ENCODE results near the gene LYSMD2. TPM values are rescaled to one million over a fixed set of nuclear protein-coding genes. Genes with fewer than 3 reads are reported as not detected.
A peak's percentile ranks its signal among the peaks of the same experiment; 100 is the strongest.

LYSMD2 gene
- polyA plus RNA-seq, 2 of the 4 experiments (the other 2 are of a cell fraction), result 18.3 to 29.2 TPM

DNA sequence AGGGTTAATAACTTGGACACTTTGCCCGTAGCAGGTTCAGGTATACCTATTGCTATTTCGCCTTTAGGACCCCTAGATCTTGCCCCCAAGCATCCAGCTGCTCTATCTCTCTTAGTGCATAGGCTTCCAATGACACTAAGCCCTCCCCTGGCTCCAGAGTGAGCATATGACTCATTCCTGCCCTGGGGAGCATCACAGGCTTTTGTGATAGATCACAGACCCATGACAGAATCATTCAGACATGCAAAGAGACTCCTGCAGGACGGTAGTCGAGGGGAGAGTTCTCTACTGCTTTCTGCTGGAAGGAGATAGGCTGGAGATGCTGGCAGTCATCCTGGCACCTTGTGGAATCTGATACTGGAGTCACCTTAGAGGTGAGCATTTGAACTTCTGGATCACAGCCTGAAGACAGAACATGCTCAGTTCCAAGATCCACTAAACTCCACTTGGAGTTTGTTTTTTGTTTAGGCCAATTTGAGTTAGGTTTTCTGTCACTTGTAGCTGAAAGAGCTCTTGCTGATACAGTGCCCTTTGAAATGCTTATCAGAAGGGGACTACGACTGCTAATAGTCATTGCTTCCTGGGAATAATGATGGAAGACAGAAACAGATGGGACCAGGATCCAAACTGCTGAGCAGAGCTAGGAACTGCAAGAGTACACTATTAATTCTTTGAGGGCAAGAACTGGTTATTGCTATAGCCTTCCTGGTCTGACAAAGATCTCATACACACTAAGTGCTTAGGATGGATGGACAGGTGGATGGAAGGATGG lies 11.0 kb downstream of the LYSMD2 start (continued):
- TF ChIP-seq HMGXB4 (CRISPR knock-in tag; IDR thresholded peaks at IDR 0.05; ENCODE audit: borderline replicate concordance), result no peak
- TF ChIP-seq FOSL2 (IDR thresholded peaks at IDR 0.05), result peak; percentile 71
- TF ChIP-seq FOSL2 (CRISPR knock-in tag; IDR thresholded peaks at IDR 0.05), result peak; percentile 87
- TF ChIP-seq KDM1A (IDR thresholded peaks at IDR 0.05; ENCODE audit: low read depth), result no peak
- TF ChIP-seq HOXA7 (CRISPR knock-in tag; IDR thresholded peaks at IDR 0.05), result no peak
- no peak for TF ChIP-seq EP300 (IDR thresholded peaks at IDR 0.05)
- TF ChIP-seq, protein P1, sequence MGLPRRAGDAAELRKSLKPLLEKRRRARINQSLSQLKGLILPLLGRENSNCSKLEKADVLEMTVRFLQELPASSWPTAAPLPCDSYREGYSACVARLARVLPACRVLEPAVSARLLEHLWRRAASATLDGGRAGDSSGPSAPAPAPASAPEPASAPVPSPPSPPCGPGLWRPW (IDR thresholded peaks at IDR 0.05), result no peak

DNA sequence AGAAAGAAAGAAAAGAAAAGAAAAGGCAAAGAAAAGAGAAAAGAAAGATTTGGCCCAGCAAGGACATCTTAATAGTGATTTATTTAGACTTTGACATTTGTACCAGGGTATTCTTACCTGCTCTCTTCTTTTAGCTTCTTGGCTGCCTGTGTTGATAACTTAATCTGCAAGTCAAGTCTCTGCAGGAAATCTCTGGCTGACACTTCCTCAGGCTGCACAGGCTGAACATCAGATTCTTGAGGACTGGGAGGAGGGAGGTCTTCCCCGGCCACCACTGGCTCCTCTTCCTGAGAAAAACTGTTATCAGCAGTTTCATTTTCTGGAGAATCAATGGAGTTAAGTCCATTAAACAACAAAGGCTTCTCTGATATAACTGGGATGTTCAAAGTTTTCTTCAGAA lies 12.8 kb downstream of the LYSMD2 start:
- Histone ChIP-seq H3K4me2 (no peak overlapping the region), H3K27ac (no peak overlapping the region), H3K4me1 (peaks cover 21% of the 10 kb centered on the region), H3K9me3 (no peaks in the 10 kb centered on the region), H3K4me3 (no peak overlapping the region)
- ChIA-PET POLR2A (no interaction called here), CTCF (interaction anchor here (3.5 kb wide), 1 partner anchor 52 kb away, joined by 22 read pairs; no protein-coding TSS in a partner anchor)
- ATAC-seq (no peak), FAIRE-seq (no peak), DNase-seq (ENCODE audit: low read depth in 1 of 2, low spot score in 1 of 2) (no peak)
- 73% methylated on average over 1 of the region's 1 CpG for WGBS (ENCODE audit: missing lambda C conversion rate)
- no peak for TF ChIP-seq NR3C1 (IDR thresholded peaks at IDR 0.05)
- TF ChIP-seq, protein P1 (IDR thresholded peaks at IDR 0.05), result no peak
- TF ChIP-seq RFX5 (IDR thresholded peaks at IDR 0.05), result no peak
- TF ChIP-seq SMC3 (IDR thresholded peaks at IDR 0.05), result no peak
- TF ChIP-seq HEYL (CRISPR knock-in tag; IDR thresholded peaks at IDR 0.05), result no peak

- ChIA-PET POLR2A (no interaction called here), CTCF (no interaction called here)
- no peak overlapping the region for H3K4me2 ChIP-seq
- no peaks in the 10 kb centered on the region for H3K9me3 ChIP-seq
- no peak for ATAC-seq
- TF ChIP-seq RFX5 (IDR thresholded peaks at IDR 0.05), result no peak
- TF ChIP-seq ZSCAN20 (CRISPR knock-in tag; IDR thresholded peaks at IDR 0.05), result no peak
- TF ChIP-seq MAZ (IDR thresholded peaks at IDR 0.05; ENCODE audit: borderline replicate concordance, low read depth, low read length), result no peak
- no peak for TF ChIP-seq ESRRA (IDR thresholded peaks at IDR 0.05; ENCODE audit: borderline replicate concordance, low read length)
- TF ChIP-seq CHD4 (IDR thresholded peaks at IDR 0.05; ENCODE audit: borderline replicate concordance), result no peak
- no peak for TF ChIP-seq FOSL2 (IDR thresholded peaks at IDR 0.05)
- no peak for TF ChIP-seq FOSL2 (CRISPR knock-in tag; IDR thresholded peaks at IDR 0.05)
- no peak for TF ChIP-seq NR3C1 (IDR thresholded peaks at IDR 0.05)
- no peak for TF ChIP-seq EHF (CRISPR knock-in tag; IDR thresholded peaks at IDR 0.05)
- no peak for TF ChIP-seq E2F6 (IDR thresholded peaks at IDR 0.05; ENCODE audit: borderline replicate concordance, low read depth)
- TF ChIP-seq RARB (CRISPR knock-in tag; IDR thresholded peaks at IDR 0.05), result no peak
- TF ChIP-seq POLR2AphosphoS2 (conservative IDR thresholded peaks at IDR 0.05; ENCODE audit: low read length), result no peak
- TF ChIP-seq, protein P2, sequence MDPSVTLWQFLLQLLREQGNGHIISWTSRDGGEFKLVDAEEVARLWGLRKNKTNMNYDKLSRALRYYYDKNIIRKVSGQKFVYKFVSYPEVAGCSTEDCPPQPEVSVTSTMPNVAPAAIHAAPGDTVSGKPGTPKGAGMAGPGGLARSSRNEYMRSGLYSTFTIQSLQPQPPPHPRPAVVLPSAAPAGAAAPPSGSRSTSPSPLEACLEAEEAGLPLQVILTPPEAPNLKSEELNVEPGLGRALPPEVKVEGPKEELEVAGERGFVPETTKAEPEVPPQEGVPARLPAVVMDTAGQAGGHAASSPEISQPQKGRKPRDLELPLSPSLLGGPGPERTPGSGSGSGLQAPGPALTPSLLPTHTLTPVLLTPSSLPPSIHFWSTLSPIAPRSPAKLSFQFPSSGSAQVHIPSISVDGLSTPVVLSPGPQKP (IDR thresholded peaks at IDR 0.05; ENCODE audit: low read depth, low read length), result no peak
- TF ChIP-seq RNF2 (IDR thresholded peaks at IDR 0.05; ENCODE audit: borderline replicate concordance, low read depth), result no peak
- TF ChIP-seq MYC (IDR thresholded peaks at IDR 0.05; ENCODE audit: borderline replicate concordance, low read length), result no peak
- TF ChIP-seq GATA3 (IDR thresholded peaks at IDR 0.05; ENCODE audit: borderline replicate concordance), result no peak
- no peak for TF ChIP-seq PHF8 (IDR thresholded peaks at IDR 0.05; ENCODE audit: borderline replicate concordance, low read depth)
- TF ChIP-seq, protein P3, sequence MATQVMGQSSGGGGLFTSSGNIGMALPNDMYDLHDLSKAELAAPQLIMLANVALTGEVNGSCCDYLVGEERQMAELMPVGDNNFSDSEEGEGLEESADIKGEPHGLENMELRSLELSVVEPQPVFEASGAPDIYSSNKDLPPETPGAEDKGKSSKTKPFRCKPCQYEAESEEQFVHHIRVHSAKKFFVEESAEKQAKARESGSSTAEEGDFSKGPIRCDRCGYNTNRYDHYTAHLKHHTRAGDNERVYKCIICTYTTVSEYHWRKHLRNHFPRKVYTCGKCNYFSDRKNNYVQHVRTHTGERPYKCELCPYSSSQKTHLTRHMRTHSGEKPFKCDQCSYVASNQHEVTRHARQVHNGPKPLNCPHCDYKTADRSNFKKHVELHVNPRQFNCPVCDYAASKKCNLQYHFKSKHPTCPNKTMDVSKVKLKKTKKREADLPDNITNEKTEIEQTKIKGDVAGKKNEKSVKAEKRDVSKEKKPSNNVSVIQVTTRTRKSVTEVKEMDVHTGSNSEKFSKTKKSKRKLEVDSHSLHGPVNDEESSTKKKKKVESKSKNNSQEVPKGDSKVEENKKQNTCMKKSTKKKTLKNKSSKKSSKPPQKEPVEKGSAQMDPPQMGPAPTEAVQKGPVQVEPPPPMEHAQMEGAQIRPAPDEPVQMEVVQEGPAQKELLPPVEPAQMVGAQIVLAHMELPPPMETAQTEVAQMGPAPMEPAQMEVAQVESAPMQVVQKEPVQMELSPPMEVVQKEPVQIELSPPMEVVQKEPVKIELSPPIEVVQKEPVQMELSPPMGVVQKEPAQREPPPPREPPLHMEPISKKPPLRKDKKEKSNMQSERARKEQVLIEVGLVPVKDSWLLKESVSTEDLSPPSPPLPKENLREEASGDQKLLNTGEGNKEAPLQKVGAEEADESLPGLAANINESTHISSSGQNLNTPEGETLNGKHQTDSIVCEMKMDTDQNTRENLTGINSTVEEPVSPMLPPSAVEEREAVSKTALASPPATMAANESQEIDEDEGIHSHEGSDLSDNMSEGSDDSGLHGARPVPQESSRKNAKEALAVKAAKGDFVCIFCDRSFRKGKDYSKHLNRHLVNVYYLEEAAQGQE (IDR thresholded peaks at IDR 0.05), result no peak
- TF ChIP-seq HOXB5 (CRISPR knock-in tag; IDR thresholded peaks at IDR 0.05), result no peak
- TF ChIP-seq HEYL (CRISPR knock-in tag; IDR thresholded peaks at IDR 0.05), result no peak
- WGBS (ENCODE audit: missing lambda C conversion rate), result 94% methylated on average over 2 of the region's 2 CpGs
- peaks cover 21% of the 10 kb centered on the region for H3K4me1 ChIP-seq
- H3K4me3 ChIP-seq, result no peak overlapping the region
- no peak for DNase-seq (ENCODE audit: low read depth in 1 of 2, low spot score in 1 of 2)
- H3K27ac ChIP-seq, result no peak overlapping the region
- FAIRE-seq, result no peak
These were observed 13.3 kb downstream of the LYSMD2 start for GRCh38 chr15:51724199-51724598.
